HepG2 (cell line): ENCODE results near the gene GYS1. TPM values are rescaled to one million over a fixed set of nuclear protein-coding genes. Genes with fewer than 3 reads are reported as not detected.

Experiments
- ATAC-seq: fragments of 200-7000 bp; cut with Tn5 transposase; 3 replicates; pipeline ENCODE4 v1.9.1; 2020; ENCODE audit warnings: mild to moderate bottlenecking, moderate library complexity
- BruUV-seq: library from RNA; stranded (reverse); fragments of 400-500 nt; replicated peaks from 2 replicates; lab custom pipeline; 2021; lab: Mats Ljungman, UMichigan
- CTCF ChIA-PET: fragments of 300-600 bp; formaldehyde crosslinking; extraction: SDS; loops from one replicate; lab custom pipeline; 2021; ENCODE audit warnings: low total read pairs, inconsistent platforms, low intra/inter-chr PET ratio; lab: Yijun Ruan, JAX
- POLR2A ChIA-PET: fragments of 350-600 bp; sonication (Branson Sonifier 250); formaldehyde crosslinking; loops from one replicate; lab custom pipeline; 2020; ENCODE audit warnings: antibody characterized with exemption, inconsistent platforms; lab: Yijun Ruan, JAX
- DNase-seq: peaks from one replicate; pipeline ENCODE4 v3.0.0-alpha.2; 2015; ENCODE audit warnings: low spot score
- FAIRE-seq: peaks from 3 replicates; lab custom pipeline; 2011; peaks lifted over from hg19 to GRCh38; lab: Jason Lieb, UNC
- H2AFZ ChIP-seq: one replicate; pipeline ENCODE4 v1.6.1; 2011; ENCODE audit warnings: low read length, inconsistent platforms
- H3K27ac ChIP-seq: fragments of 300-600 bp; 3 replicates; pipeline ENCODE4 v1.8.0; 2011; ENCODE audit warnings: mixed run types, mild to moderate bottlenecking, mixed read lengths, low read length, inconsistent platforms; ENCODE audit not compliant: insufficient read depth; ENCODE audit errors: extremely low read length
- H3K27me3 ChIP-seq, 2 experiments: fragments of 200-600 bp in 1 of 2; 2 replicates in 1 of 2; 3 replicates in 1 of 2; pipeline versions ENCODE4 v1.6.0 to v1.8.0; 2011; ENCODE audit warnings: low read length in 2 of 2, mild to moderate bottlenecking in 2 of 2, moderate library complexity in 2 of 2, inconsistent platforms in 1 of 2; ENCODE audit not compliant: insufficient read depth in 2 of 2, control insufficient read depth in 1 of 2
- H3K36me3 ChIP-seq, 2 experiments: fragments of 200-600 bp in 1 of 2; replicated peaks in 1 of 2; 2 replicates in 1 of 2; 3 replicates in 1 of 2; pipeline versions ENCODE4 v1.5.1 to v1.8.0; 2011; ENCODE audit warnings: low read length in 2 of 2, inconsistent platforms in 1 of 2; ENCODE audit not compliant: insufficient read depth in 2 of 2, control insufficient read depth in 1 of 2
- H3K4me1 ChIP-seq: 2 replicates; pipeline ENCODE4 v1.5.1; 2012; ENCODE audit warnings: low read length, inconsistent platforms; ENCODE audit not compliant: insufficient read depth
- H3K4me2 ChIP-seq: 2 replicates; pipeline ENCODE4 v1.6.0; 2011; ENCODE audit warnings: low read depth, low read length, inconsistent platforms
- H3K4me3 ChIP-seq, 3 experiments: fragments of 200-600 bp in 1 of 3; sonication (generic), shearing (Covaris generic) in 1 of 3; replicated peaks in 1 of 3; 2 replicates each; pipeline ENCODE4 v1.5.1; 2011 to 2016; ENCODE audit warnings: low read length in 3 of 3, inconsistent platforms in 2 of 3, low read depth in 2 of 3, mild to moderate bottlenecking in 2 of 3, control low read depth in 1 of 3, mixed read lengths in 1 of 3; ENCODE audit not compliant: insufficient read depth in 1 of 3
- H3K79me2 ChIP-seq: one replicate; pipeline ENCODE4 v1.6.1; 2011; ENCODE audit warnings: low read length, inconsistent platforms; ENCODE audit not compliant: insufficient read depth
- H3K9ac ChIP-seq: 2 replicates; pipeline ENCODE4 v1.6.0; 2011; ENCODE audit warnings: mild to moderate bottlenecking, low read depth, low read length, inconsistent platforms; ENCODE audit not compliant: insufficient read depth
- H3K9me3 ChIP-seq: 2 replicates; pipeline ENCODE4 v1.5.1; 2012; ENCODE audit warnings: mild to moderate bottlenecking, low read length
- H4K20me1 ChIP-seq: 2 replicates; pipeline ENCODE4 v1.6.0; 2011; ENCODE audit warnings: inconsistent platforms, mild to moderate bottlenecking, low read length, moderate library complexity; ENCODE audit not compliant: insufficient read depth
- ARID4A ChIP-seq: sonication (generic); formaldehyde crosslinking; IDR thresholded peaks from 2 replicates; pipeline ENCODE4 v1.5.0; 2020; ENCODE audit warnings: mild to moderate bottlenecking, missing genetic modification reagents, borderline replicate concordance
- CEBPG ChIP-seq: IDR thresholded peaks from 2 replicates; pipeline ENCODE4 v1.6.1; 2016
- FUBP1 ChIP-seq: sonication (generic); formaldehyde crosslinking; IDR thresholded peaks from 2 replicates; pipeline ENCODE4 v1.5.1; 2020; ENCODE audit warnings: missing genetic modification reagents, mild to moderate bottlenecking, borderline replicate concordance
- HNRNPLL ChIP-seq: fragments of 200-400 bp; formaldehyde crosslinking; IDR thresholded peaks from 2 replicates; pipeline ENCODE4 v1.6.1; 2017; ENCODE audit warnings: mild to moderate bottlenecking, low read depth, low read length; ENCODE audit not compliant: poor library complexity, severe bottlenecking
- HOXD1 ChIP-seq: sonication (generic); formaldehyde crosslinking; IDR thresholded peaks from 2 replicates; pipeline ENCODE4 v1.5.0; 2020; ENCODE audit warnings: missing genetic modification reagents
- NAIF1 ChIP-seq: sonication (generic); formaldehyde crosslinking; IDR thresholded peaks from 2 replicates; pipeline ENCODE4 v1.5.0; 2020; ENCODE audit warnings: mild to moderate bottlenecking, missing genetic modification reagents, borderline replicate concordance
- PAF1 ChIP-seq: IDR thresholded peaks from 2 replicates; pipeline ENCODE4 v1.6.1; 2016; ENCODE audit warnings: missing genetic modification reagents, missing compliant biosample characterization
- RXRA ChIP-seq: sonication (generic); formaldehyde crosslinking; IDR thresholded peaks from 2 replicates; pipeline ENCODE4 v1.5.1; 2020; ENCODE audit warnings: missing genetic modification reagents
- STAT5B ChIP-seq: sonication (generic); formaldehyde crosslinking; IDR thresholded peaks from 2 replicates; pipeline ENCODE4 v1.4.0; 2020; ENCODE audit warnings: missing genetic modification reagents
- WIZ ChIP-seq: sonication (generic); formaldehyde crosslinking; IDR thresholded peaks from 2 replicates; pipeline ENCODE4 v1.5.1; 2020; ENCODE audit warnings: mild to moderate bottlenecking, missing genetic modification reagents
- ZBTB33 ChIP-seq: sonication (generic); formaldehyde crosslinking; IDR thresholded peaks from 2 replicates; pipeline ENCODE4 v1.4.0; 2020; ENCODE audit warnings: missing genetic modification reagents
- ZBTB43 ChIP-seq: sonication (generic); formaldehyde crosslinking; conservative IDR thresholded peaks from 2 replicates; pipeline ENCODE4 v1.4.0; 2020; ENCODE audit warnings: missing genetic modification reagents
- ZNF124 ChIP-seq: sonication (generic); formaldehyde crosslinking; IDR thresholded peaks from 2 replicates; pipeline ENCODE4 v1.4.0; 2020; ENCODE audit warnings: missing genetic modification reagents
- ZNF724P ChIP-seq: sonication (generic); formaldehyde crosslinking; IDR thresholded peaks from 2 replicates; pipeline ENCODE4 v1.8.0; 2022; ENCODE audit warnings: missing genetic modification reagents, borderline replicate concordance
- WGBS: methylation state at CpG from one replicate; pipeline ENCODE4 v1.1.6; 2017; ENCODE audit warnings: low lambda C conversion rate; 5-methylcytosine and 5-hydroxymethylcytosine counted together
- in situ Hi-C: cut with HindIII; loops from 2 replicates; pipeline ENCODE4 v1.10.0; 2017; ENCODE audit warnings: low pct_unique_long_range_greater_than_20kb; ENCODE audit not compliant: extremely low pct_ligation_motif_present
- intact Hi-C: fragments of 100-400 bp; cut with micrococcal nuclease; formaldehyde crosslinking; loops from one replicate; pipeline ENCODE4 v1.10.0; 2022; ENCODE audit not compliant: unreplicated experiment
- polyA plus RNA-seq, 8 experiments: library from polyadenylated mRNA; depleted of rRNA in 3 of 8; stranded (reverse) in 7 of 8; unstranded in 1 of 8; fragments of >200 nt; fragmentation: Illumina TruSeq in 4 of 8; extraction: Trizol in 4 of 8; gene quantifications; 2 replicates each; pipeline versions ENCODE4 v1.2.1 to v1.2.3, GENCODE V29; 2011 to 2016; ENCODE audit warnings: low read depth in 4 of 8, missing spikeins in 1 of 8, mixed read lengths in 1 of 8; ENCODE audit not compliant: insufficient read depth in 1 of 8
- total RNA-seq, 5 experiments: library from RNA; depleted of rRNA; stranded (reverse); fragments of >200 nt; fragmentation: Illumina TruSeq; extraction: Trizol; gene quantifications; 2 replicates each; pipeline ENCODE4 v1.2.3, GENCODE V29; 2016; ENCODE audit warnings: low read depth in 1 of 5

GYS1 gene
- total and polyA plus RNA-seq, 2 of the 13 experiments (the other 11 are each of a cell fraction or from before 2014, with no cell fraction given) = 18.4 to 42.1 TPM

- TF ChIP-seq ARID4A = no peak
- no peak for TF ChIP-seq HNRNPLL
- TF ChIP-seq HOXD1 (CRISPR knock-in tag) = no peak
Measured at GRCh38 chr19:48982280-48982679, 10.8 kb downstream of the GYS1 start (continued).

GRCh38 chr19:48977061-48977460 is 16.0 kb downstream of the GYS1 start:
- DNase-seq = no peak
- Histone ChIP-seq H3K27me3 (no peaks in the 10 kb centered on the region), H3K9ac (no peak overlapping the region), H3K4me1 (no peaks in the 10 kb centered on the region), H4K20me1 (no peaks in the 10 kb centered on the region), H2AFZ (no peak overlapping the region), H3K27ac (no peak overlapping the region), H3K79me2 (no peaks in the 10 kb centered on the region), H3K36me3 (peaks cover 13 to 31% of the 10 kb centered on the region in 2 experiments; a peak in 4 of 5 replicates), H3K9me3 (no peaks in the 10 kb centered on the region), H3K4me2 (no peak overlapping the region), H3K4me3 (no peak overlapping the region)
- POLR2A ChIA-PET = interaction anchor here (4.1 kb wide), 1 partner anchor 16 kb away, joined by 18 read pairs; the partner anchor contains the start of genes GYS1 and RUVBL2
- BruUV-seq = no TSS peak
- WGBS = 94% methylated on average over 2 of the region's 2 CpGs
- no peak for ATAC-seq
- in situ Hi-C loops = no loop called here
- CTCF ChIA-PET = no interaction called here
- intact Hi-C loops = no loop called here
- FAIRE-seq = no peak
- no peak for TF ChIP-seq ZBTB33 (CRISPR knock-in tag)
- TF ChIP-seq CEBPG (CRISPR knock-in tag) = no peak
- no peak for TF ChIP-seq ZBTB43 (CRISPR knock-in tag)
- no peak for TF ChIP-seq FUBP1 (CRISPR knock-in tag)
- TF ChIP-seq NAIF1 (CRISPR knock-in tag) = no peak
- TF ChIP-seq ZNF124 (CRISPR knock-in tag) = no peak
- TF ChIP-seq PAF1 (CRISPR knock-in tag) = no peak
- TF ChIP-seq RXRA (CRISPR knock-in tag) = no peak
- no peak for TF ChIP-seq WIZ (CRISPR knock-in tag)
- TF ChIP-seq ZNF724P (CRISPR knock-in tag) = no peak
- no peak for TF ChIP-seq STAT5B (CRISPR knock-in tag)
